Activated B cell treated with CpG ODN at 0.5 μM for 24 hours (primary cell): ENCODE results near the gene P2RY12. TPM values are rescaled to one million over a fixed set of nuclear protein-coding genes. Genes with fewer than 3 reads are reported as not detected.
A peak's percentile ranks its signal among the peaks of the same experiment; 100 is the strongest.

Experiments
- ATAC-seq: fragments of 200-7000 bp; cut with Tn5 transposase; one replicate; pipeline ENCODE4 v1.10.0; 2021; ENCODE audit warnings: low read depth, mild to moderate bottlenecking, moderate library complexity
- CTCF ChIA-PET: fragments of 350-600 bp; sonication (Branson Sonifier 250); formaldehyde crosslinking; loops from one replicate; lab custom pipeline; 2021; ENCODE audit warnings: antibody characterized with exemption; lab: Charles Lee
- POLR2A ChIA-PET: fragments of 350-600 bp; sonication (Branson Sonifier 250); formaldehyde crosslinking; loops from one replicate; lab custom pipeline; 2021; ENCODE audit warnings: antibody characterized with exemption; lab: Charles Lee
- DNase-seq: peaks from one replicate; pipeline ENCODE4 v3.0.0; 2022
- H3K27ac Mint-ChIP-seq: one replicate; pipeline ENCODE4 v1.8.0; 2020; ENCODE audit warnings: mixed read lengths
- H3K27me3 Mint-ChIP-seq: one replicate; pipeline ENCODE4 v1.8.0; 2021; ENCODE audit warnings: mixed read lengths
- H3K36me3 Mint-ChIP-seq: one replicate; pipeline ENCODE4 v1.8.0; 2021; ENCODE audit warnings: low read depth, mixed read lengths
- H3K4me1 Mint-ChIP-seq: one replicate; pipeline ENCODE4 v1.8.0; 2021; ENCODE audit warnings: mixed read lengths
- H3K4me3 Mint-ChIP-seq: one replicate; pipeline ENCODE4 v1.8.0; 2020; ENCODE audit warnings: mild to moderate bottlenecking, mixed read lengths
- H3K9me3 Mint-ChIP-seq: one replicate; pipeline ENCODE4 v1.8.0; 2020; ENCODE audit warnings: mixed read lengths
- intact Hi-C: fragments of 100-400 bp; cut with micrococcal nuclease; formaldehyde crosslinking; loops from one replicate; pipeline ENCODE4 v1.15.1; 2024
- total RNA-seq: library from RNA; stranded (reverse); gene quantifications from 2 replicates; pipeline ENCODE4 v1.2.3, GENCODE V29; 2022
- TF ChIP-seq, protein P1 (sequence below): fragments of 200-600 bp; IDR thresholded peaks from one replicate; pipeline ENCODE4 v1.8.0; 2022; ENCODE audit warnings: antibody characterized with exemption, mild to moderate bottlenecking

The P2RY12 gene
- 0.58 and 0.64 TPM in 2 replicates for total RNA-seq

- TF ChIP-seq, protein P1, sequence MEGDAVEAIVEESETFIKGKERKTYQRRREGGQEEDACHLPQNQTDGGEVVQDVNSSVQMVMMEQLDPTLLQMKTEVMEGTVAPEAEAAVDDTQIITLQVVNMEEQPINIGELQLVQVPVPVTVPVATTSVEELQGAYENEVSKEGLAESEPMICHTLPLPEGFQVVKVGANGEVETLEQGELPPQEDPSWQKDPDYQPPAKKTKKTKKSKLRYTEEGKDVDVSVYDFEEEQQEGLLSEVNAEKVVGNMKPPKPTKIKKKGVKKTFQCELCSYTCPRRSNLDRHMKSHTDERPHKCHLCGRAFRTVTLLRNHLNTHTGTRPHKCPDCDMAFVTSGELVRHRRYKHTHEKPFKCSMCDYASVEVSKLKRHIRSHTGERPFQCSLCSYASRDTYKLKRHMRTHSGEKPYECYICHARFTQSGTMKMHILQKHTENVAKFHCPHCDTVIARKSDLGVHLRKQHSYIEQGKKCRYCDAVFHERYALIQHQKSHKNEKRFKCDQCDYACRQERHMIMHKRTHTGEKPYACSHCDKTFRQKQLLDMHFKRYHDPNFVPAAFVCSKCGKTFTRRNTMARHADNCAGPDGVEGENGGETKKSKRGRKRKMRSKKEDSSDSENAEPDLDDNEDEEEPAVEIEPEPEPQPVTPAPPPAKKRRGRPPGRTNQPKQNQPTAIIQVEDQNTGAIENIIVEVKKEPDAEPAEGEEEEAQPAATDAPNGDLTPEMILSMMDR, result no peak
- Mint-ChIP-seq H3K27me3 (no peaks in the 10 kb centered on the region), H3K27ac (peak within 1 kb of the TSS; percentile 97), H3K4me1 (peaks cover 76% of the 10 kb centered on the region), H3K36me3 (no peaks in the 10 kb centered on the region), H3K9me3 (no peaks in the 10 kb centered on the region), H3K4me3 (peak within 1 kb of the TSS; percentile 79)
- ATAC-seq (peak; percentile 29), DNase-seq (no peak)
- intact Hi-C loops, result loop anchor here (2.0 to 10.0 kb wide), 10 partner anchors 37 to 1778 kb away; partner anchors contain the start of genes EIF2A, PFN2, RAP2B and SELENOT
- CTCF ChIA-PET, result interaction anchor here (1.2 to 1.4 kb wide), 2 partner anchors 41 to 217 kb away, joined by 5 read pairs; no protein-coding TSS in a partner anchor
- POLR2A ChIA-PET, result interaction anchor here (0.7 to 1.2 kb wide), 4 partner anchors 27 to 1776 kb away, joined by 3 to 4 read pairs (median 3); no protein-coding TSS in a partner anchor
These were observed at the start of gene P2RY12 for GRCh38 chr3:151384741-151385174. Gene P2RY12, minus strand, starts transcription at chr3:151384753. Its CDS starts 45,908 bp downstream, at chr3:151338845.

- ChIA-PET CTCF (interaction anchor here (2.1 kb wide), 1 partner anchor 34 kb away, joined by 5 read pairs; no protein-coding TSS in a partner anchor), POLR2A (no interaction called here)
- Mint-ChIP-seq H3K4me1 (peaks cover 25% of the 10 kb centered on the region), H3K9me3 (no peaks in the 10 kb centered on the region), H3K27ac (no peak overlapping the region), H3K36me3 (no peaks in the 10 kb centered on the region), H3K4me3 (no peak overlapping the region), H3K27me3 (no peaks in the 10 kb centered on the region)
- no peak for DNase-seq
- TF ChIP-seq, protein P1, result no peak
- intact Hi-C loops, result loop anchor here (10.0 kb wide), 1 partner anchor 208 kb away; no protein-coding TSS in a partner anchor
- no peak for ATAC-seq
These were observed 48.2 kb upstream of the P2RY12 start for GRCh38 chr3:151432616-151433372.

DNA sequence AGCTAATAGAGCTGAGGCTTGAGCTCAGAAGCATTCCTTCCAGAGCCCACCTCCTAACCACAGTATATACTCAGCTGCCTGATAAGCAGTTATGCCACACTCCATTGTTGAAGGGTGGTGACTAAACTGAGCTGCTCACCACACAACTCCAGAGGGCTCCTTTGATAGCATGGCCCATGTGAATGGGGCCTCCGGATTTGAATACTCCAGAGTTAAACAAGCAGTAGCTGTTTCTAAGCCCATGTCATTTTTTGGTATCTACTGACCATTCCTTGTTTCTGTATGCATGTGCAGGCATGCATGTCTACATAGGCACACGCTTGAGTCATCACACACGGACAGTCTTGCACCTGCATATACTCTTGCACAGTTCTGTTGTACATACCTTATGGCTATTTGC lies 47.4 kb upstream of the P2RY12 start:
- Mint-ChIP-seq H3K27ac (no peak overlapping the region), H3K4me1 (peaks cover 25% of the 10 kb centered on the region), H3K9me3 (no peaks in the 10 kb centered on the region), H3K36me3 (no peaks in the 10 kb centered on the region), H3K4me3 (no peak overlapping the region), H3K27me3 (no peaks in the 10 kb centered on the region)
- ATAC-seq (no peak), DNase-seq (no peak)
- TF ChIP-seq, protein P1, result no peak
- ChIA-PET CTCF (interaction anchor here (0.7 to 2.1 kb wide), 4 partner anchors 9 to 103 kb away, joined by 3 to 5 read pairs (median 3); no protein-coding TSS in a partner anchor), POLR2A (no interaction called here)
- intact Hi-C loops, result loop anchor here (10.0 kb wide), 1 partner anchor 207 kb away; no protein-coding TSS in a partner anchor

GRCh38 chr3:151430821-151431484 lies 46.4 kb upstream of the P2RY12 start:
- ChIA-PET POLR2A (interaction anchor here (1.6 kb wide), 1 partner anchor 23 kb away, joined by 4 read pairs; no protein-coding TSS in a partner anchor), CTCF (interaction anchor here (0.7 to 2.2 kb wide), 7 partner anchors 9 to 102 kb away, joined by 3 to 9 read pairs (median 3); no protein-coding TSS in a partner anchor)
- Mint-ChIP-seq H3K27me3 (no peaks in the 10 kb centered on the region), H3K4me3 (no peak overlapping the region), H3K36me3 (no peaks in the 10 kb centered on the region), H3K9me3 (no peaks in the 10 kb centered on the region), H3K4me1 (peaks cover 30% of the 10 kb centered on the region), H3K27ac (peak overlapping the region; percentile 47)
- ATAC-seq, result no peak
- intact Hi-C loops, result loop anchor here (10.0 kb wide), 1 partner anchor 206 kb away; no protein-coding TSS in a partner anchor
- TF ChIP-seq, protein P1, result no peak
- no peak for DNase-seq
